PC-9 (cell line): ENCODE data around the gene JTB.

Experiments
- CTCF ChIP-seq: fragments of 200-600 bp; sonication (generic); conservative IDR thresholded peaks from 2 replicates; pipeline ENCODE4 v1.6.1; 2017; ENCODE audit warnings: mixed run types, antibody characterized with exemption, mild to moderate bottlenecking, moderate library complexity
- EZH2 ChIP-seq: fragments of 200-600 bp; sonication (generic); IDR thresholded peaks from 2 replicates; pipeline ENCODE4 v1.8.0; 2017; ENCODE audit warnings: antibody characterized with exemption, low read depth

GRCh38 chr1:153987621-153988020 lies 10.1 kb upstream of the JTB start:
- TF ChIP-seq CTCF, result no peak
- TF ChIP-seq EZH2, result no peak
